Adrenal gland (tissue), 12 donors: ENCODE results near the gene SLC29A1. TPM values are rescaled to one million over a fixed set of nuclear protein-coding genes. Genes with fewer than 3 reads are reported as not detected.
"Not testable (repeated sequence)": the region's sequence is repeated elsewhere in the genome, so short reads cannot be mapped to it uniquely, and the experiment has no call there.

ENCODE experiments used
- DNase-seq, 7 donors: peaks; one replicate each; pipeline ENCODE4 v3.0.0-alpha.2; 2019 to 2020
- H3K27ac ChIP-seq, 5 donors: fragments of 200-600 bp; sonication (generic) in 4 of 5; 1 replicate in 3 of 5; 2 replicates in 2 of 5; pipeline versions ENCODE4 v1.5.1 to v1.8.0; 2016 to 2020; ENCODE audit warnings: mild to moderate bottlenecking in 1 of 5
- H3K27me3 ChIP-seq: fragments of 200-600 bp; 2 replicates; pipeline ENCODE4 v1.8.0; 2021
- H3K36me3 ChIP-seq, 2 donors: fragments of 200-600 bp; replicated peaks in 1 of 2; 1 replicate in 1 of 2; 2 replicates in 1 of 2; pipeline versions ENCODE4 v1.5.1 to v1.8.0; 2018 to 2022
- H3K4me1 ChIP-seq, 2 donors: fragments of 200-600 bp; replicated peaks in 1 of 2; 1 replicate in 1 of 2; 2 replicates in 1 of 2; pipeline versions ENCODE4 v1.5.1 to v1.8.0; 2018 to 2021
- H3K4me3 ChIP-seq, 4 donors: fragments of 200-600 bp; sonication (generic) in 3 of 4; one replicate each; pipeline ENCODE4 v1.5.1; 2016 to 2018
- H3K9me3 ChIP-seq, 3 donors: fragments of 200-600 bp; sonication (generic) in 1 of 3; replicated peaks in 1 of 3; 1 replicate in 2 of 3; 2 replicates in 1 of 3; pipeline versions ENCODE4 v1.5.1 to v1.8.0; 2016 to 2021
- CTCF ChIP-seq, 6 experiments: fragments of 450-650 bp in 4 of 6; fragments of 200-600 bp in 2 of 6; sonication (generic) in 1 of 6; IDR thresholded peaks; 1 replicate in 5 of 6; 2 replicates in 1 of 6; pipeline versions ENCODE4 v1.5.1 to v1.8.0; 2016 to 2021; ENCODE audit warnings: antibody characterized with exemption in 6 of 6, mild to moderate bottlenecking in 2 of 6, moderate library complexity in 1 of 6
- POLR2A ChIP-seq, 2 donors: fragments of 450-650 bp; IDR thresholded peaks; one replicate each; pipeline ENCODE4 v1.6.1; 2017; ENCODE audit warnings: antibody characterized with exemption in 2 of 2, mild to moderate bottlenecking in 2 of 2, moderate library complexity in 1 of 2
- WGBS, 4 donors: extraction: QIAGEN DNeasy Blood & Tissue Kit in 2 of 4; methylation state at CpG; one replicate each; pipeline versions ENCODE4 v1.1.5 to v1.1.7; 2013 to 2017; 5-methylcytosine and 5-hydroxymethylcytosine counted together
- intact Hi-C, 2 donors: fragments of 100-400 bp; cut with DNase I; formaldehyde crosslinking; loops; one replicate each; pipeline versions ENCODE4 v1.14.1 to v1.15.0; 2022 to 2023
- polyA plus RNA-seq, 3 donors: library from polyadenylated mRNA; stranded (reverse); fragments of 200-250 nt in 2 of 3; fragments of 350-450 nt in 1 of 3; fragmentation: Illumina TruSeq in 1 of 3; extraction: RNeasy Lipid Tissue Mini Kit (QIAGEN cat#74804) in 1 of 3; gene quantifications; one replicate each; pipeline ENCODE4 v1.2.3, GENCODE V29; 2013 to 2014
- total RNA-seq, 9 donors: library from RNA; depleted of rRNA in 4 of 9; stranded (reverse); fragments of >200 nt in 4 of 9; fragments of 120-200 nt in 1 of 9; fragmentation: NEBNext Ultra II Directional in 1 of 9; extraction: Animal tissue kit (Norgen Biotek cat#: 25700) in 1 of 9; gene quantifications; one replicate each; pipeline versions ENCODE4 v1.1.0 to v1.2.4, GENCODE V29; 2013 to 2023
- donor health status: healthy with polysubstance abuse.
- donor health status: Bipolar disorder and iron deficiency.
- donor health status: DM: yes; HTN: yes; CAD: no.
- donor health status: DM: no; HTN: no; CAD: no.
- donor health status: DM: no; HTN: no; CAD: no.
- donor health status: DM: yes; HTN: yes; CAD: no.

SLC29A1 gene
- total and polyA plus RNA-seq, 12 donors: 48.6 to 356 (median 134) TPM

GRCh38 chr6:44193307-44193910, 30.0 kb upstream of the SLC29A1 start:
- no peak overlapping the region for H3K4me3 ChIP-seq
- no peaks in the 10 kb centered on the region for H3K36me3 ChIP-seq
- no peaks in the 10 kb centered on the region for H3K27me3 ChIP-seq
- intact Hi-C loops: no loop called here
- DNase-seq: no peak
- no peaks in the 10 kb centered on the region for H3K4me1 ChIP-seq
- H3K27ac ChIP-seq: no peak overlapping the region
- H3K9me3 ChIP-seq: no peaks in the 10 kb centered on the region
- no peak for TF ChIP-seq CTCF (IDR thresholded peaks at IDR 0.05)
- TF ChIP-seq POLR2A (IDR thresholded peaks at IDR 0.05): no peak
- WGBS, 4 donors: 81 to 88% (median 86%) methylated on average over 8 of the region's 8 CpGs

GRCh38 chr6:44194326-44194725, 29.1 kb upstream of the SLC29A1 start:
- Histone ChIP-seq H3K27me3 (no peaks in the 10 kb centered on the region), H3K9me3 (no peaks in the 10 kb centered on the region), H3K36me3 (no peaks in the 10 kb centered on the region), H3K27ac (no peak overlapping the region), H3K4me1 (no peaks in the 10 kb centered on the region), H3K4me3 (no peak overlapping the region)
- intact Hi-C loops: no loop called here
- no peak for DNase-seq
- TF ChIP-seq CTCF (IDR thresholded peaks at IDR 0.05): no peak
- no peak for TF ChIP-seq POLR2A (IDR thresholded peaks at IDR 0.05)
- WGBS, 4 donors: 83 to 93% (median 89%) methylated on average over 3 to 5 of the region's 5 CpGs

GRCh38 chr6:44196351-44196750, 27.0 kb upstream of the SLC29A1 start:
- H3K4me1 ChIP-seq, intact Hi-C loops, DNase-seq, H3K27me3 ChIP-seq, H3K9me3 ChIP-seq, H3K27ac ChIP-seq, H3K36me3 ChIP-seq, H3K4me3 ChIP-seq: not testable (repeated sequence)
- whole genome bisulfite sequencing, 4 donors: 82 to 96% (median 94%) methylated on average over 3 to 11 of the region's 11 CpGs

- Histone ChIP-seq H3K27ac (no peak overlapping the region), H3K27me3 (no peaks in the 10 kb centered on the region), H3K36me3 (no peaks in the 10 kb centered on the region), H3K4me3 (no peak overlapping the region), H3K9me3 (no peaks in the 10 kb centered on the region), H3K4me1 (peaks cover 3 to 4% of the 10 kb centered on the region in 2 donors)
- intact Hi-C loops: no loop called here
- no peak for TF ChIP-seq POLR2A (IDR thresholded peaks at IDR 0.05)
- TF ChIP-seq CTCF (IDR thresholded peaks at IDR 0.05): no peak
- WGBS, 4 donors: 77 to 85% (median 81%) methylated on average over 3 of the region's 3 CpGs
- DNase-seq: no peak
These were observed 24.7 kb upstream of the SLC29A1 start for GRCh38 chr6:44198684-44199083.

- Histone ChIP-seq H3K27me3 (no peaks in the 10 kb centered on the region), H3K4me1 (peaks cover 3 to 4% of the 10 kb centered on the region in 2 donors), H3K9me3 (no peaks in the 10 kb centered on the region), H3K27ac (no peak overlapping the region), H3K4me3 (no peak overlapping the region), H3K36me3 (no peaks in the 10 kb centered on the region)
- intact Hi-C loops: no loop called here
- 50 to 67% (median 59%) methylated on average over 4 of the region's 4 CpGs for WGBS, 4 donors
- peak in 4 of 7 donors; percentile 49 to 72 (median 60) for DNase-seq
- TF ChIP-seq POLR2A (IDR thresholded peaks at IDR 0.05): no peak
- no peak for TF ChIP-seq CTCF (IDR thresholded peaks at IDR 0.05)
These were observed 23.5 kb upstream of the SLC29A1 start for GRCh38 chr6:44199883-44200282.
